Prostate gland (tissue), 1 donor: ENCODE data around the gene IL4.

Experiments
- POLR2A ChIP-seq: fragments of 450-650 bp; IDR thresholded peaks from one replicate; pipeline ENCODE4 v1.6.1; 2016; ENCODE audit warnings: antibody characterized with exemption, mild to moderate bottlenecking
- POLR2AphosphoS5 ChIP-seq: sonication (generic); formaldehyde crosslinking; IDR thresholded peaks from one replicate; pipeline ENCODE4 v1.6.1; 2017; ENCODE audit warnings: antibody characterized with exemption

GRCh38 chr5:132714456-132715307 is 40.9 kb downstream of the IL4 start:
- TF ChIP-seq POLR2A = no peak
- TF ChIP-seq POLR2AphosphoS5 = no peak
